Panc1 (cell line): ENCODE data around the gene AK4. TPM values are rescaled to one million over a fixed set of nuclear protein-coding genes. Genes with fewer than 3 reads are reported as not detected.

ENCODE experiments used
- ATAC-seq: fragments of 200-7000 bp; cut with Tn5 transposase; 2 replicates; pipeline ENCODE4 v1.9.1; 2020; ENCODE audit warnings: mild to moderate bottlenecking, moderate library complexity
- BruUV-seq: library from RNA; stranded (reverse); fragments of 400-500 nt; replicated peaks from 2 replicates; lab custom pipeline; 2021; lab: Mats Ljungman, UMichigan
- CTCF ChIA-PET: fragments of 300-600 bp; sonication (Branson Sonifier 250); formaldehyde crosslinking; loops from one replicate; lab custom pipeline; 2022; ENCODE audit warnings: antibody characterized with exemption; lab: Charles Lee
- POLR2A ChIA-PET: fragments of 300-600 bp; sonication (Branson Sonifier 250); formaldehyde crosslinking; loops from one replicate; lab custom pipeline; 2022; ENCODE audit warnings: antibody characterized with exemption; lab: Charles Lee
- DNase-seq: peaks from one replicate; pipeline ENCODE4 v3.0.0-alpha.2; 2010; ENCODE audit warnings: low read depth, low spot score
- H3K27ac ChIP-seq: 2 replicates; pipeline ENCODE4 v1.5.1; 2011; ENCODE audit warnings: mild to moderate bottlenecking, low read length, inconsistent platforms
- H3K27me3 ChIP-seq: fragments of 200-500 bp; sonication (Bioruptor generic); 2 replicates; pipeline ENCODE4 v1.6.0; 2014; ENCODE audit warnings: low read length, inconsistent platforms; ENCODE audit not compliant: control insufficient read depth, insufficient read depth
- H3K36me3 ChIP-seq: fragments of 200-500 bp; sonication (Bioruptor generic); 2 replicates; pipeline ENCODE4 v1.5.1; 2014; ENCODE audit warnings: inconsistent platforms, mild to moderate bottlenecking, low read length, moderate library complexity; ENCODE audit not compliant: control insufficient read depth, insufficient read depth
- H3K4me1 ChIP-seq: 2 replicates; pipeline ENCODE4 v1.5.1; 2011; ENCODE audit warnings: inconsistent platforms, mild to moderate bottlenecking, low read length, moderate library complexity; ENCODE audit not compliant: control insufficient read depth, insufficient read depth
- H3K4me3 ChIP-seq, 2 experiments: 2 replicates each; pipeline ENCODE4 v1.5.1; 2011 to 2012; ENCODE audit warnings: low read depth in 2 of 2, low read length in 2 of 2, mild to moderate bottlenecking in 2 of 2, inconsistent platforms in 1 of 2, moderate library complexity in 1 of 2
- H3K9me3 ChIP-seq: fragments of 200-500 bp; sonication (Bioruptor generic); 2 replicates; pipeline ENCODE4 v1.5.1; 2014; ENCODE audit warnings: low read depth, mild to moderate bottlenecking, inconsistent platforms, low read length, moderate library complexity; ENCODE audit not compliant: control insufficient read depth, insufficient read depth
- CTCF ChIP-seq: fragments of 450-650 bp; IDR thresholded peaks from 2 replicates; pipeline ENCODE4 v1.5.1; 2017; ENCODE audit warnings: mild to moderate bottlenecking
- POLR2AphosphoS5 ChIP-seq: IDR thresholded peaks from 2 replicates; pipeline ENCODE4 v1.6.1; 2012; ENCODE audit warnings: mild to moderate bottlenecking, low read depth, low read length, moderate library complexity
- REST ChIP-seq, 2 experiments: IDR thresholded peaks; 2 replicates each; pipeline ENCODE4 v1.6.1; 2011 to 2012; ENCODE audit warnings: low read depth in 2 of 2, control low read depth in 1 of 2, low read length in 1 of 2, mild to moderate bottlenecking in 1 of 2, moderate library complexity in 1 of 2; ENCODE audit not compliant: insufficient read depth in 1 of 2
- SIN3A ChIP-seq: IDR thresholded peaks from 2 replicates; pipeline ENCODE4 v1.6.1; 2012; ENCODE audit warnings: low read depth, mild to moderate bottlenecking, low read length, moderate library complexity, borderline replicate concordance; ENCODE audit not compliant: insufficient read depth
- TCF7L2 ChIP-seq: IDR thresholded peaks from 2 replicates; pipeline ENCODE4 v1.6.1; 2011; ENCODE audit warnings: mild to moderate bottlenecking, low read depth, low read length, inconsistent platforms
- in situ Hi-C: cut with HindIII; loops from 2 replicates; pipeline ENCODE4 v1.10.0; 2016; ENCODE audit warnings: low sequenced_read_pairs, low pct_unique_long_range_greater_than_20kb
- intact Hi-C: fragments of 100-400 bp; cut with micrococcal nuclease; formaldehyde crosslinking; loops from one replicate; pipeline ENCODE4 v1.10.0; 2022; ENCODE audit not compliant: unreplicated experiment
- total RNA-seq: library from RNA; stranded (reverse); gene quantifications from one replicate; pipeline ENCODE4 v1.2.1, GENCODE V29; 2021; ENCODE audit not compliant: unreplicated experiment

The AK4 gene
- total RNA-seq, 1 experiment from 2014 or later, result 26.8 TPM

DNA sequence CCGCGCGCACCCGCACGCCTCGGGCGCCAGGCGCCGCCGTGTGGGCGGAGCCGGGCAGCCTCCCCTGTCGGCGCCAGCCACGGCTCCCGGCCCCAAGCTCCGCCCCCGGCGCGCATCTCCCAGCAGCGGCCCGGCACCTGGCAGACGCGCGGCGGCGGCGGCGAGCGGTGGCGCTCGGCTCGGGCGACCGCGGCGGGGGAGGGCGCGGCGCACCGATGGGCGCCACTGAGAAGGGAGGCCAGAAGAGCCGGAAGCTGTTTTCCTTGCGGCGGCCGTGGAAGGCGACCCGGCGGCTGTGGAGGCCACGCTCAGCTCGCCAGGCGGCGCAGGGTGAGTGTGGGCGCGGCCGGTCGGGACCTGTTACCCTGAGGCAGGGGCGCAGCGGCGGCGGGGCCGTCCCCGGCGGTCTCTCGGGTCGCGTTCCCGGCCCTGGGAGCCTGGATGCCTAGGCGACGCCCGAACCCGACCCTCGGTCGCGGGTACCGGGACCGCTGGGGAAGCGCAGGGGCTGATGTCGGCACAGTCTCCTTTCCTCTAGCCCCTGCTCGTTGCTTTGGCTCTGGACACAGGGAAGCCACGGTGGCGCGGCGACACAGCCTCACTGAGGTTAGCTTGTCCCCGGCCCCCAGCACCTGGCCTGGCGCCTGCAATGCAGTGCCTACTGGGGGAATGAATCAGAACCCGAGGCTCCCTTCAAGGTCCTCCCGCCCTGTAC, 106.5 kb downstream of the AK4 start:
- H3K4me1 ChIP-seq, result no peaks in the 10 kb centered on the region; the same call in none of the 2 replicates
- peak overlapping the region; percentile 64 to 68 for H3K4me3 ChIP-seq
- DNase-seq (no peak), ATAC-seq (peak; percentile 97)
- POLR2A ChIA-PET, result no interaction called here
- no TSS peak for BruUV-seq
- in situ Hi-C loops (no loop called here), intact Hi-C loops (no loop called here)
- TF ChIP-seq CTCF (peak; percentile 51), POLR2AphosphoS5 (no peak)
- CTCF ChIA-PET, result interaction anchor here (0.6 kb wide), 1 partner anchor 180 kb away, joined by 3 read pairs; no protein-coding TSS in a partner anchor
- H3K36me3 ChIP-seq, result no peaks in the 10 kb centered on the region
- H3K27ac ChIP-seq, result peak overlapping the region; percentile 56
- H3K27me3 ChIP-seq, result no peaks in the 10 kb centered on the region; the same call in 1 of the 2 replicates
- no peaks in the 10 kb centered on the region for H3K9me3 ChIP-seq

DNA sequence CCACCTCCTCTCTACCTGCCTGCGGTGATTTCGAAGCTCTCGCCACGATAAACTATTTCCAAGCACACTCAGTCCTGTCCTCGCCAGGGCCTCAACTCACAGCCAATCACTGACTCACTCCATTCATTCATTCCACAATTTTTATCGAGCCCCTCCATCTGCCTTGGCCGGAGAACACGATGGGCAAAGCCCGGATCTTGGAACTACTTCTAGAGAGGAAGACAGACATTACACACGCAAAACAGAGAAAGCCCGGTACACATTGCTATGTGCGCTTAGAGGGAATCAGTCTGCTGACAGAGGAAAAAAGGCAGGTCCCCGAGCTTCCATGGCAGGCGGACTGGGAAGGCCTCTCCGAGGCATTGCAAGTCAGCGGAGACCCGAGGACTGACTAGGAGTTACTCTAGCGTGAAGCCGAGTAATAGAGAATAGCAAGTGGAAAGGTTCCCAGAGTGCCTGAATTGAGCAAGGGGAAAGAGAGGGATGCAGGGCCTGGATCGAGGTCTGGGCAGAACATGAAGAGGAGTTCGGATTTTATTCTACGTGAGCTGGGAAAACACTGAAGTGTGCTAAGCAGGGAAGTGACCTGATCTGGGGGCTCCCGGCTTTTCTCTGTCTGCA, 107.1 kb downstream of the AK4 start:
- BruUV-seq, result TSS peak; percentile 57
- DNase-seq, result no peak

More for the DNA sequence above, 107.1 kb downstream of the AK4 start:
- H3K9me3 ChIP-seq, result no peaks in the 10 kb centered on the region
- intact Hi-C loops, result no loop called here
- peaks cover 1% of the 10 kb centered on the region for H3K4me1 ChIP-seq
- ChIA-PET CTCF (no interaction called here), POLR2A (no interaction called here)
- peak overlapping the region; percentile 64 to 68 for H3K4me3 ChIP-seq
- no peaks in the 10 kb centered on the region; the same call in 1 of the 2 replicates for H3K27me3 ChIP-seq
- no peak for TF ChIP-seq SIN3A
- no peak for TF ChIP-seq CTCF
- TF ChIP-seq TCF7L2, result no peak
- TF ChIP-seq POLR2AphosphoS5, result no peak
- no peak for TF ChIP-seq REST (IDR thresholded peaks at IDR 0.05; ENCODE audit: insufficient read depth in 1 of 2, low read depth in 2 of 2, low read length in 1 of 2)
- peak overlapping the region; percentile 56 for H3K27ac ChIP-seq
- peak; percentile 27 for ATAC-seq
- in situ Hi-C loops, result no loop called here
- no peaks in the 10 kb centered on the region for H3K36me3 ChIP-seq
